Measurements from ENCODE around the gene PUS7.
"Not testable (repeated sequence)": the region's sequence is repeated elsewhere in the genome, so short reads cannot be mapped to it uniquely, and the experiment has no call there.

PUS7 gene, protein sequence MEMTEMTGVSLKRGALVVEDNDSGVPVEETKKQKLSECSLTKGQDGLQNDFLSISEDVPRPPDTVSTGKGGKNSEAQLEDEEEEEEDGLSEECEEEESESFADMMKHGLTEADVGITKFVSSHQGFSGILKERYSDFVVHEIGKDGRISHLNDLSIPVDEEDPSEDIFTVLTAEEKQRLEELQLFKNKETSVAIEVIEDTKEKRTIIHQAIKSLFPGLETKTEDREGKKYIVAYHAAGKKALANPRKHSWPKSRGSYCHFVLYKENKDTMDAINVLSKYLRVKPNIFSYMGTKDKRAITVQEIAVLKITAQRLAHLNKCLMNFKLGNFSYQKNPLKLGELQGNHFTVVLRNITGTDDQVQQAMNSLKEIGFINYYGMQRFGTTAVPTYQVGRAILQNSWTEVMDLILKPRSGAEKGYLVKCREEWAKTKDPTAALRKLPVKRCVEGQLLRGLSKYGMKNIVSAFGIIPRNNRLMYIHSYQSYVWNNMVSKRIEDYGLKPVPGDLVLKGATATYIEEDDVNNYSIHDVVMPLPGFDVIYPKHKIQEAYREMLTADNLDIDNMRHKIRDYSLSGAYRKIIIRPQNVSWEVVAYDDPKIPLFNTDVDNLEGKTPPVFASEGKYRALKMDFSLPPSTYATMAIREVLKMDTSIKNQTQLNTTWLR

DNA sequence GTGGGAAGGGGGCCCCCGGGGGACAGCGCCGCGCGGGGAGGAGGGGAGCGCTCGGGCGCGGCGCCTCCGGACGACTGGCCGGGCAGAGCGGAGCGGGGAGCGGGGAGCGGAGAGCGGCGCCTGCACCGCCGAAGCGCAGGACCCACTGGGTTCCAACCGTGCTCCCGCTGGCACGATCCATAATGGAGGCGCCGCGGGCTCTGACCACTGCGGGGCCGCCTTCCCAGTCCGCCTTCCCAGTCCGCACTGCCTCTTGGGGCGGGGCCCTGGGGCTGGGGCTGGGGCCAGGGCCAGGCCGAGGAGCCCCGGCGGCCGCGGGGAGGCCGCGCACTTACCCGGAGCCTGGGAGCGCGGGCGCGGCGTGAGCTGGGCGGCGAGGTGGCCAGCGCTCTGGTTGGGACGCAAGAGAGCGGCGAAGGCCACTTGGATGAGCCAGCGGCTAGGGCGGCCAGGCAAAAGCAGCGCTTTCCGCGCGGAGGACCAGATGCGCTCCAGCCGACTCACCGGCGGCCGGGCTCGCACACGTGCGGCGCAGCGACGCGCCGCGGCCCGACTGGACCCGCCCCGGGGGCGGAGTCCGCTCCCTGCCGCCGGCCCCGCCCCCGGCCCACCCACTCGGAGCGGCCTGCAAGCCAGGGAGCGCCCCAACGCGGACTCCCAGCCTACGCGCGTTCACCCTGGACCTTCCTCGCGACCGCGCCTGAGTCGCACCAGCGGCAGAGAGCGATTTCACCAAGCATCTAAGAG is at the start of gene PUS7:
PUS7 (minus strand) TSS at position 555 of the 747 bp plus-strand sequence. CDS start 13,759 bp downstream, outside the sequence.
- DNase-seq = peak; percentile 87

DNA sequence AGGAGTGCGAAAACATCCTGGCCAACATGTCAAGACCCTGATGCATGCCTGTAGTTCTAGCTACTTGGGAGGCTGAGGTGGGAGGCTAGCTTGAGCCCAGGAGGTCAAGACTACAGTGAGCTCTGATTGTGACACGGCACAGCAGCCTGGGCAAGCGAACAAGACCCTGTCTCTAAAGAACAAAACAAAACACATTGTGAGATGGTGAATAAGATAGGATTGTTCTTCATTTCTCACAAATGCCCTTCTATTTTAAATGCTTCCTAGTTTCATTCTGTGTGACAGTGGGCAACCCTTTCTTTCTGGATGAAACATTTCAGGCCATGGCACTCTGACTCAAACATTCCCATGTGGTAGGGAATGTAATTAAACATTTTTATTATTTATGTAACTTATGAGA is 45.8 kb upstream of the PUS7 start:
- no peak for DNase-seq

DNA sequence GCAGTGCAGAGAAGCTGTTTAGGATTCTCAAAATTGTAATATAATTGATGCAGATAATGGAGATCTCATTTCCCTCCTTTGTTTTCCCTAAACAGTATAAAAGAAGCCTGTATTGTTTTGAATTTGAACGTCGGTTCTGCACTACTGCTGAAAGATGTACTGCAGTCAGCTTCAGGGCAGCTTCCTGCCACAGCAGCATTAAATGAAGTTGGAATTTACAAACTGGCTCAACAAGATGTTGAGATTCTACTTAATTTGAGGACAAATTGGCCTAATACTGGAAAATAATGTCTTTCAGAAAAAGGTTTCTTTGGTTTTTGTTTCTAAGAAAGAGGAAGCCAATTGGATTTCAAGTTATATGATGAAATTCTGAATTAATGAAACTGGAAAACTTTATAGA is 45.0 kb upstream of the PUS7 start:
- no peak for DNase-seq

DNA sequence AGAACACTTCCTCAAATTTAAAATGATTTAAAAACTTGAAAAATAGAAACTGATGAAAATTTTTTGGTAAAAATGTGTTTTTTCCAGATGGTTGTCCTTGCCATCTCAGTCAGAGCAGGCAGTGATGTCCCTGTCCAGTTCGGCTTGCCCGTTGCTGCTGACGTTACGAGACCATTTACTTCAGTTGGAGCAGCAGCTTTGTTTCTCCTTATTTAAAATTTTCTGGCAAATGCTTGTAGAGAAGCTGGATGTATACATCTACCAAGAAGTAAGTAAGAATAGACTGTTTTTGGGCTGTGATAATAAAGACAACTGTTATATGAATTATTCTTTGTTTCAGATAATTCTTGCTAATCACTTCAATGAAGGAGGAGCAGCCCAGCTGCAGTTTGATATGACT is 43.1 kb upstream of the PUS7 start:
- DNase-seq = no peak

DNA sequence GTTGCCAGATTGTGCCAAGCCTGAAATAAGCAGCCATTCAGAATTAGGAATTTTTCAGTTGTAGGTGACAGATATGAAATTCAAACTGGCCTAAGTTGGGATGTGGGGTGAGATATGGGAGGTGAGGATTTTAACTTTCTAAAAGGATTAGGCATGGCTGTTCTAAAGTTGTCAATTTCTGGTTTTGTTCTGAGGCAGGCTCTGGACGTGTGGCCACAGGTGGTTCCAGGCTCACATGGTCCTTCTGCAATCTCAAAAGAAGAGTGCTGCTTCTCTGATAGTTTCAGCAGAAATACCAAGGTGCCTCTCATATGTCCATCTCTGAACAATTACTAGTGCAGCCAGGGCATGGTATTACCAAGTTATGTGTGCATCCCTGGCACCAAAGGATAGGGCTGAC is 37.9 kb upstream of the PUS7 start:
- no peak for DNase-seq

DNA sequence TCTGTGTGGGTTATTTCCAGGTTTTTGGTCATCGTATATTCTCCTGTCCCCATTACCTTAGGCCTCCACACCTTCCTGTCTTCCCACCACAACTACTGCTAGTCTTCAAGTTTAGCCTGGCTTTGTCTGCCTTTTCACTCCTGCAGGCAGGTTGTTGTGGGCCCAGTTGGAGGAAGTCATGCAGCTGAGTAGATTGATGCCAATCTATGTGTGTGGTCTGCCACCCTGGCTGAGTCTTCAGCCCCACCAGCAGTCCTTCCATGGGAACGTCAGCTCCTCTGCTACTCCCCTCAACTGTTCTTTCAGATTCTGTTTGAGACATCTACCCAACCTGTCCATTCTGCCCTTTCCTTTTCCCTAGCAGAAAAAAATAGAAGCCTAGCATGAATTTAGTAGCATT is 16.3 kb upstream of the PUS7 start:
- no peak for DNase-seq

DNA sequence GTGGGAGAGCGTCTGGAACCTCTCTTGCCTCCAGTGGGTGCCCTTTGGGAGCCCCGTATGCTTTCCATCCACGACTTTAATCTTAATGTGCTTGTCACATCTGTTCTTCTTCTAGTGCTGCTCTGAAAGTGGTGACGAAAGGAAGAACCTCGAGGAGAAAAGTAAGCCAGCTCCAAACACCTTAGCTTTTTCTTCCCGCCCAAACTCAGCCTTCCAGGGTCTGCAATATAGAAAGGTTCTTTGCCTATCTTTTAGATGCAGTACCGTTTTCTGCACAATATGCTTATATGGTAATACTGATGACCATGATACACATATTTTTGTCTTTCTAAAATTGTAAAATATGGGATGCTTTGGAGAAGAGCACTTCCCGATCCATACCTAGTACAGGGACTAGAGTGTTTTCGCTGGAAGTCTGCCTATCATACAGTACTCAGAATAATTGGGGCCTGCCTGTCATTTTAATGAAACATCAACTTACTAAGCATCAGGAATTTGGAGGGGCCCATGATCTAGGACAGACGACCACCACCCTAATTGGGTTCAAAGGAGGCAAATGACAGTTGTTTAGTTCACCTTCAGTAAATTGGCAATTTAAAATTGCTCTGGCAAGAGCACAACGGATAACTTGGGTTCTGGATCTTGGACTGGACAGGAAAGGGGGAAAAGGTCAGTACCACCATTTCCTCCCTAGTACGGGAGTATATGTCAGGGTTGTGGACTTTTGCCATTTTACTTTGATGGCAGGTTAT is 10.8 kb upstream of the PUS7 start:
- no peak for DNase-seq

DNA sequence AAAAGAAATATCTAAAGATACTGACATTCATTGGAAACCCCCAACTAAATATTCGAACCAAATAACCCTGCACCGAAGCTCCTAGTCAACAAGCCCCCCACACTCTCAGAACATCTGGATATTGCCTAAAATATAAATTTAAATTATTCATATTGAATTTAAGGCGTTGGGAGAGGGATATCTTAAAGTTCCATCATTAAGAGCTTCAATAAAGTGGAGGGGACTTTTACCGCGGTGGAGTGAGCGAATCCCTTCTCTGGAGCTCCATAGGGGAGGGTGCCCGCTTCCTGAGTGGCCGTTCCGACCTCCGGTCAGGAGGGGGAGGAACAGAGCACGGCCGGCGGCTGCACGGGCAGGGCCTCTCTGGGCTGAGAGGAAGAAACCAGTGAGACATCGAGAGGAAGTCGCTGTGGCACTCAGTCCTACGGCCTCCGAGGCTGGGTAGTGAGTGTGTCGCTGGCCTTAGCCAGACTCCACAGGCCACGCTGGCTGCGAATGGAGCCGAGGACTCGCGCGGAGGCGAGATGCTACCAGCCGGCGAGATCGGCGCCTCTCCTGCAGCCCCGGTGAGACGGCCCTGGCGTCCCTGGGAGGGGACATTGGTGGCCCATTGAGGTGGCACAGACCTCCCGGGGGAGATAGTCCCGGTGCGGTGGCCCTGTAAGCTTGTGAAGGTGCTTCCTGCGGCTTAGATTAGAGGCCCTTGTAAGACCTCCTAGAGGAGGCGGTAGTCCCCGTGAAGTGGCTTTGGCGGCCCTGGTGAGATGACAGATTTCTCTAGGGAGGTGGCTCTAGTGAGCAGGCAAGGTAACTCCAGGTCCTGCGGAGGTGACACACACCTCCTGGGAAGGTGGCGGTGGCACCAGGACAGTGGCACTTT is 10.0 kb upstream of the PUS7 start, which contains the start of gene RINT1:
RINT1 (plus strand) TSS at position 410 of the 880 bp plus-strand sequence; CDS start at position 525, 115 bp downstream.
- peak; percentile 87 for DNase-seq

DNA sequence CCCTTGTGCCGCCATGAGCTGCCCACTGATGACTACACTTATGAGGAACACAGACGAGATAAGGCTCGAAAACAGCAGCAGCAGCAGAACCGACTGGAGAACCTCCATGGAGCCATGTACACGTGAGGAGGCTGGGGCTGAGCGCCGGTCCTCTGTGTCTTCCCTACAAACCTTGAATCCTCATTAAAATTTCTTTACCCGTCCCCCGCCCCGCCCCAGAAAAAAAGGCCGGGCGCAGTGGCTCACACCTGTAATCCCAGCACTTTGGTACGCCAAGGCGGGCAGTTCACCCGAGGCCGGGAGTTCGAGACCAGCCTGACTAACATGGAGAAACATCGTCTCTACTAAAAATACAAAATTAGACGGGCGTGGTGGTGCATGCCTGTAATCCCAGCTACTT is 8.5 kb upstream of the PUS7 start:
- no peak for DNase-seq

DNA sequence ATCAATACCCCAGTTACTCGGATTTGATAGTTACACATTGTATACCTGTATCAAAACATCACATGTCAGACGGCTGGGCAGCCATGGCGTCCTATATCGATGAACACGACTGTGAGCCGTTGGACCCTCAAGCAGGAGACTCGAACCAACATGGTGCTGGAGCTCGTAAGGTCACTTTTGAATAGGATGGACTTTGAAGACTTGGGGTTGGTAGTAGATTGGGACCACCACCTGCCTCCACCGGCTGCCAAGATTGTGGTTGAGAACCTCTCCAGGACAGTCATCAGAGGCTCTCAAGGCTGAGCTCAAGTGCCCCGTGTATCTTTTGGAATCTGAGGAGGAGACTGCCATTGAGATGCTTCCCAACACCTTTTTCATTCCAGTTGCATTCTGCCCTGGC is 8.1 kb upstream of the PUS7 start:
- DNase-seq = no peak

DNA sequence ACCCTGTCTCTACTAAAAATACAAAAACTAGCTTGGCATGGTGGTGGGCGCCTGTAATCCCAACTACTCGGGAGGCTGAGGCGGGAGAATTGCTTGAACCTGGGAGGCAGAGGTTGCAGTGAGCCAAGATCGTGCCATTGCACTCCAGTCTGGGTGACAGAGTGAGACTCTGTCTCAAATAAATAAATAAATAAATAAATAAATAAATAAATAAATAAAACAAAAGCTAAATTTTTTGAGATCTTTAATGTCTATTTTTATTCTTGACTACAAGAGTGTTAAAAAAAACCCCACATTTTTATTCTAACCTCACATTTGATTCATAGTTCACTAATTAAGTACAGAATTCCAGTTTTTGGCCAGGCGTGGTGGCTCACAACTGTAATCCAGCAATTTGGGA is 5.7 kb upstream of the PUS7 start:
- DNase-seq = not testable (repeated sequence)

DNA sequence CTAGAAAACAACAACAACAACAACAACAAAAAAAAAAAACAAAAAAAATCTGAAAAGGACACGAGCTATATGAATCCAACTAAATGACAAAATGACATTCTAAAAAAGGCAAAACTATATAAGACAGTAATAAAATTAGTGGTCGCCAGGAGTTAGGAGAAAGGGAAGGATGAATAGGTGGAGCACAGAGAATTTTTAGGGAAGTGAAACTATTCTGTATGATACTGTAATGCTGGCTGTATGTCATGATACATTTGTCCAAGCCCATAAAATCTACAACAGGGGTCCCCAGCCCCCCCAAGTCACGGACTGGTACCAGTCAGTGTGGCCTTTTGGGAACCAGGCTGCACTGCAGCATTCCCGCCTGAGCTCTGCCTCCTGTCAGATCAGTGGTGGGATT is 2.8 kb upstream of the PUS7 start:
- DNase-seq = no peak

DNA sequence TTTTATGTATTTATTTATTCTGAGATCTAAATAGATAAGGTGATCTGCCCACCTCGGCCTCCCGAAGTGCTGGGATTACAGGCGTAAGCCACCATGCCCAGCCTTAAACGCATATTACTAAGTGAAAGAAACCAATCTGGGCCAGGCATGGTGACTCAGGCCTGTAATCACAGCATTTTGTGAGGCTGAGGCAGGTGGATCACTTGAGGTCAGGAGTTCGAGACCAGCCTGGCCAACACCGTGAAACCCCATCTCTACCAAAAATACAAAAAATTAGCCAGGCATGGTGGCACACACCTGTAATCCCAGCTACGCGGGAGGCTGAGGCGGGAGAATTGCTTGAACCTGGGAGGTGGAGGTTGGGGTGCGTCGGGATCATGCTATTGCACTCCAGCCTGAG is 2.4 kb upstream of the PUS7 start:
- not testable (repeated sequence) for DNase-seq

DNA sequence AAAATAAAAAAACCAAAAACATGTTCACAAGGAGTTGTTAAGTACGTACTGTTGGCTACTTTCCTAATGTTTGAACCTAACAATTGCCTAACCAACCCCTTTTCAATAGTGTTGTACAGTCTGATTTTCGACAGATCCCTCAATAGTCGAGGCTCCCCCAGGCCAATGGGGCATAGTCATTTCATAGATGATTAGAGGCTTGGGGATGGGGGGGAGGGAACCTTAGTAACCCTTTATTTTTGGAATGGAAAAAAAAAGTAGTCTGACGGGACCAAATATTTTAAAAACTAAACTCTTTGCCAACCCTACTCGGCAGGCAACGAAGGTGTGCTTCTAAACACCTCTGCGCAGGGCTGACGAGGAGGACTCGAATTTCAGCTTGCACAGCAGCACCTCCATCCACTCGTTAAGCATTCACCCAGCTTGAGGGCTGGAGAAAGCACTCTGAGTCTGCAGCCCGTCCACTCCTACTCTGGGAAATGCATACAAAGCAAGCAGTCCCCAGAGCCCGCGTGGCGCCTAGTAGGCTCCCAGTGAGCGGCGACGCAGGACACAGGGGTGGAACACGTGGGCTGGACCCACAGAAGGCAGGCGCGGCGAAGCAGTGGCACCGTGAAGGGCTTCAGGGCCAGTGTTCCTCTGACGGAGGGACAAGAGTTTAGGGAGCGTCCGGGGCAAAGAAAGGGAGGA is 899 bp downstream of the PUS7 start:
- no peak for DNase-seq

DNA sequence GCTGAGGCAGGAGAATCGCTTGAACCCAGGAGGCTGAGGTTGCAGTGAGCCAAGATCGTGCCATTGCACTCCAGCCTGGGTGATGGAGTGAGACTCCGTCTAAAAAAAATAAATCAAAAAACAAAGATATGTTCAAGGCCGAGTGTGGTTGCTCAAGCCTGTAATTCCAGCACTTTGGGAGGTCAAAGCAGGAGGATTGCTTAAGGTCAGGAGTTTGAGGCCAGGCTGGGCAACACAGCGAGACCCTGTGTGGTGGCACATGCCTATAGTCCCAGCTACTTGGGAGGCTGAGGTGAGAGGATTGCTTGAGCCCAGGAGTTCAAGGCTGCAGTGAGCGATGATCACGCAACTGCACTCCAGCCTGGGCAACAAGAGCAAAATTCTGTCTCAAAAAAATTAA is 1.5 kb downstream of the PUS7 start:
- DNase-seq = not testable (repeated sequence)

DNA sequence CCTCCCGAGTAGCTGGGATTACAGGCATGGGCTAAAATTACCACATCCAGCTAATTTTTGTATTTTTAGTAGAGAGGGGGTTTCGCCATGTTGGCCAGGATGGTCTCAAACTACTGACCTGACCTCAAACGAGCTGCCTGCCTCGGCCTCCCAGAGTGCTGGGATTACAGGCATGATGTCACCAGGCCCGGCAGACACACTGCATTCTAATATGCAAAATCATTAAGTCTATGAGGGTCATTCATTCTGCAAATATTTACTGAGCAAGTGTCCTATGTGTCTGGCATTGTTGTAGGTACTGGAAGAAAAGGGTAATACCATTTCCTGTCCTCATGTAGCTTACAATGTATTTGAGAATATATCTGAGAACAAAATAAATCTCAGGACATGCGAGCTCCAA is 2.7 kb downstream of the PUS7 start:
- DNase-seq = no peak

DNA sequence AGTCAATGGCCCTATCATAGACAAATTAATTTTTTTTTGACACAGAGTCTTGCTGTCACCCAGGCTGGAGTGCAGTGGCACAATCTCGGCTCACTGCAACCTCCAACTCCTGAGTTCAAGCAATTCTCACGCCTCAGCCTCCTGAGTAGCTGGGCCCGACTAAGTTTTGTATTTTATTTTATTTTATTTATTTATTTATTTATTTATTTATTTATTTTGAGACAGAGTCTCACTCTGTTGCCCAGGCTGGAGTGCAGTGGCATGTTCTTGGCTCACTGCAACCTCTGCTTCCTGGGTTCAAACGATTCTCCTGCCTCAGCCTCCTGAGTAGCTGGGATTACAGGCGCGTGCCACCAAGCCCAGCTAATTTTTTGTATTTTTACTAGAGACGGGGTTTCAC is 6.5 kb downstream of the PUS7 start:
- not testable (repeated sequence) for DNase-seq

DNA sequence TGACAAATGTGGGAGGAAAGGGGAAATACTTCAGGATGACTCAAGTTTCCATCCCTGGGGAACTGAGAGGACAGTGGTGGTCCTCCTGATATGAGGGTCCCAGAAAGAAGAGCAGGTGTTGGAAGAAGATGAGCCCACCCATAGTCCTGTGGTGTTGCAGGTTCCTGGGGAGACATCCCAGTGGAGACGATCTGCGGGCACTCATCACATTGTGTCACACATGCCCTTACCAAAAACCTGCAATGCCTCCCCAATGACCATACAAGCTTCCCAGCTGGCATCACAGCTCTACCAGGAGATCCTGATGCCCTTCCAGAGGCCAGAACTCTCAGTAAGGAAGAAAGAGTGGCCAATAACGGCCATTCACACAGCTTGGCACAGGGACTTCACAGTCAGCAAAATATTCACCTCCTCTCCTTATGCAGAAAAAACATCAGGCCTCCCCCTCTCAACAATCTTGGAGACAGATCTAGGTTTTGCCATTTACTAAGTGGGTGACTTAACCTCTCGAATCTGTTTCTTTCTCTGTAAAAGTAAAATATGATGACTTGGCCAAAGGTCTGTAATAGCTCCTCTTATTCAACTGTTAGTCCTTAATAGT is 9.0 kb downstream of the PUS7 start:
- DNase-seq = no peak

DNA sequence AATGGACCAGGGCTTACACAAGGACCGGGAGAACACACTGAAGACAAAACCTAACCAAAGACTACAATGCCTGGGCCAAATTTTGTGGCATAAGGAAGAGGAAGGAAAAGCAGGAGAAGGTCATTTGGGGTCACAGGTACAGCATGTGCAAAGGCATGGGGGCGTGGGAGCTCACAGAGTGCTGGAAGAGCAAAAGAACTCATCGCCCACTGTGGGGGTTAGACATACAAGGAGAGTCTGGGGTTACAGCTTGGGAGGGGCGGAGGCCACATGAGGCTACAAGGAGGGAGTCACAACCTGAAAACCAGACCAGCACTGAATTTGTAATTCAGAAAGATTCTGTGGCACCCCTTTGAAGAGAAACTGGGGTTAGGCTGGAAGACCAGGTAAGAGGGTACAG is 9.7 kb downstream of the PUS7 start:
- no peak for DNase-seq

DNA sequence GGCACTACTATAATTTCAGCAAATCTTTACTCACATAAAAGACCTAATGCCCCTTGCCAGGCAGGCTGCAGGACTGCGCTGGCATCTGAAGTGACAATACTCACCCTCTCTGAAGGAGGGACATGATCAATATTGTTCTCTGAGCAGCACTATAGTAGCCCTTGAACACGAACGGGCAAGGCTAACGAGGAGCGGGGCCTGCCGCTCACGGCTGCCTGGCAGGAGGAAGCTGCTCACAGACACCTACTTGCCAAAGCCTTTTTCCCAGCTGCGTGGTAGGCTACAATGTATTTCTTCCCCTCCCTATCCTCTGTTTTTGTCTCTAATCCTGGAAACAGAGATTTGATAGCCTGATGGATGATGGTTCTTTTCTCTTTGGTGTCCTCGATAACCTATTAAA is 19.9 kb downstream of the PUS7 start:
- no peak for DNase-seq

DNA sequence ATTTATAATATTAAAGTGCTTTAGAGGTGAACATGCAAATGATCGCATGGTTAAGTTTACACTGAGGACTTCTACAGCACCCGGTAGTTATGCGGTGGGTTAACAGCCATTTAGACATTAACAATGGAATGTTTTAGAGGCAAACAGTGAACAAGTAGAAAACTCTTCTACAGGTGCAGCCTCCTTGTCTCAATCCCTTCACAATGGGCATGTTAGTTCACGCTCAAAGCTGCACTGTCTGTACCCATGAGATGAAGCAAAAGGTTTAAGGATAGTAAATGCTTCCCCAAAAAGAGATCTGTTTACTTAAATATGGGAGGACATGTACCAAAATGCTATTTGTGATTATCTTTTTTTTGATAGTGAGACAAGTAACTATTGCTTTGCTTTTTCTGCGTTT is 25.1 kb downstream of the PUS7 start:
- no peak for DNase-seq
